B cell (primary cell): ENCODE measurements around the gene TFPI2. TPM values are rescaled to one million over a fixed set of nuclear protein-coding genes. Genes with fewer than 3 reads are reported as not detected.

Experiments used
- ATAC-seq: fragments of 200-7000 bp; cut with Tn5 transposase; one replicate; pipeline ENCODE4 v1.10.0; 2021; ENCODE audit warnings: low read depth, mild to moderate bottlenecking, moderate number of reproducible peaks, moderate library complexity
- CTCF ChIA-PET: fragments of 350-600 bp; sonication (Branson Sonifier 250); formaldehyde crosslinking; loops from one replicate; lab custom pipeline; 2021; ENCODE audit warnings: antibody characterized with exemption, inconsistent platforms; lab: Charles Lee
- POLR2A ChIA-PET: fragments of 350-600 bp; sonication (Branson Sonifier 250); formaldehyde crosslinking; loops from one replicate; lab custom pipeline; 2021; ENCODE audit warnings: antibody characterized with exemption; lab: Charles Lee
- DNase-seq: peaks from one replicate; pipeline ENCODE4 v3.0.0; 2013
- H2AFZ ChIP-seq: 2 replicates; pipeline ENCODE4 v1.6.1; 2012; ENCODE audit warnings: mild to moderate bottlenecking, low read depth, low read length; ENCODE audit not compliant: insufficient read depth, poor library complexity, severe bottlenecking
- H3K27ac ChIP-seq, 2 donors: 1 replicate in 1 of 2; 2 replicates in 1 of 2; pipeline ENCODE4 v1.5.1; 2012 to 2013; ENCODE audit warnings: low read length in 2 of 2, mild to moderate bottlenecking in 2 of 2, moderate library complexity in 1 of 2
- H3K27me3 ChIP-seq, 4 experiments: fragments of 200-600 bp in 1 of 4; sonication (generic) in 1 of 4; replicated peaks in 1 of 4; 1 replicate in 2 of 4; 2 replicates in 2 of 4; pipeline versions ENCODE4 v1.6.1 to v1.7.0; 2013 to 2016; ENCODE audit warnings: low read length in 3 of 4, mild to moderate bottlenecking in 2 of 4, mixed read lengths in 1 of 4, moderate library complexity in 1 of 4; ENCODE audit not compliant: insufficient read depth in 4 of 4, control insufficient read depth in 3 of 4; ENCODE audit errors: control extremely low read depth in 1 of 4
- H3K36me3 ChIP-seq, 2 experiments: replicated peaks in 1 of 2; 1 replicate in 1 of 2; 2 replicates in 1 of 2; pipeline versions ENCODE4 v1.6.1 to v1.7.1; 2013; ENCODE audit warnings: low read length in 1 of 2; ENCODE audit not compliant: insufficient read depth in 2 of 2, control insufficient read depth in 1 of 2; ENCODE audit errors: control extremely low read depth in 1 of 2, extremely low read depth in 1 of 2
- H3K4me1 ChIP-seq, 2 donors: fragments of 200-600 bp in 1 of 2; sonication (generic) in 1 of 2; 1 replicate in 1 of 2; 2 replicates in 1 of 2; pipeline versions ENCODE4 v1.5.1 to v1.6.1; 2013 to 2017; ENCODE audit warnings: low read length in 2 of 2; ENCODE audit not compliant: control insufficient read depth in 2 of 2, insufficient read depth in 2 of 2
- H3K4me2 ChIP-seq: replicated peaks from 2 replicates; pipeline ENCODE3; 2012; ENCODE audit warnings: mild to moderate bottlenecking, low read depth, low read length; ENCODE audit not compliant: poor library complexity, severe bottlenecking
- H3K4me3 ChIP-seq, 5 experiments: fragments of 200-600 bp in 1 of 5; sonication (generic) in 1 of 5; 1 replicate in 3 of 5; 2 replicates in 2 of 5; pipeline versions ENCODE4 v1.5.1 to v1.7.0; 2011 to 2016; ENCODE audit warnings: low read length in 4 of 5, mild to moderate bottlenecking in 4 of 5, low read depth in 2 of 5, control low read depth in 1 of 5, moderate library complexity in 1 of 5; ENCODE audit not compliant: insufficient read depth in 1 of 5; ENCODE audit errors: control extremely low read depth in 1 of 5, extremely low read depth in 1 of 5
- H3K79me2 ChIP-seq: fragments of 200-600 bp; sonication (generic); one replicate; pipeline ENCODE4 v1.6.0; 2016; ENCODE audit warnings: low read length; ENCODE audit not compliant: control insufficient read depth, insufficient read depth
- H3K9ac ChIP-seq: fragments of 200-600 bp; sonication (generic); 2 replicates; pipeline ENCODE4 v1.6.1; 2017; ENCODE audit warnings: mild to moderate bottlenecking, low read length, moderate library complexity
- H3K9me3 ChIP-seq, 3 donors: one replicate each; pipeline versions ENCODE4 v1.6.1 to v1.7.1; 2013; ENCODE audit warnings: low read length in 2 of 3; ENCODE audit not compliant: control insufficient read depth in 2 of 3, insufficient read depth in 1 of 3; ENCODE audit errors: control extremely low read depth in 1 of 3
- H4K20me1 ChIP-seq: 2 replicates; pipeline ENCODE4 v1.6.0; 2012; ENCODE audit warnings: mild to moderate bottlenecking, low read length; ENCODE audit not compliant: insufficient read depth, control insufficient read depth, poor library complexity, severe bottlenecking
- H3K27ac Mint-ChIP-seq: one replicate; pipeline ENCODE4 v1.8.0; 2021; ENCODE audit warnings: mixed read lengths
- H3K27me3 Mint-ChIP-seq: one replicate; pipeline ENCODE4 v1.8.0; 2021; ENCODE audit warnings: mixed read lengths
- H3K4me1 Mint-ChIP-seq: one replicate; pipeline ENCODE4 v1.8.0; 2021; ENCODE audit warnings: mixed read lengths
- H3K4me3 Mint-ChIP-seq: one replicate; pipeline ENCODE4 v1.8.0; 2021; ENCODE audit warnings: mixed read lengths
- H3K9me3 Mint-ChIP-seq: one replicate; pipeline ENCODE4 v1.8.0; 2022; ENCODE audit warnings: mixed read lengths; ENCODE audit not compliant: insufficient read depth
- CTCF ChIP-seq: fragments of 200-600 bp; IDR thresholded peaks from one replicate; pipeline ENCODE4 v1.8.0; 2022; ENCODE audit warnings: antibody characterized with exemption, mild to moderate bottlenecking
- EZH2 ChIP-seq: IDR thresholded peaks from 2 replicates; pipeline ENCODE4 v1.6.1; 2012; ENCODE audit warnings: borderline replicate concordance, low read depth, mild to moderate bottlenecking, moderate library complexity, low read length; ENCODE audit not compliant: insufficient read depth, poor library complexity, severe bottlenecking
- WGBS: methylation state at CpG from one replicate; pipeline ENCODE4 v1.1.5; 2013; ENCODE audit warnings: missing lambda C conversion rate; ENCODE audit not compliant: insufficient coverage; 5-methylcytosine and 5-hydroxymethylcytosine counted together
- intact Hi-C: fragments of 100-400 bp; cut with micrococcal nuclease; formaldehyde crosslinking; loops from one replicate; pipeline ENCODE4 v1.10.0; 2022
- polyA plus RNA-seq: library from polyadenylated mRNA; depleted of rRNA; stranded (reverse); fragments of >200 nt; gene quantifications from 2 replicates; pipeline ENCODE4 v1.2.3, GENCODE V29; 2012
- total RNA-seq, 2 donors: library from RNA; stranded (reverse); fragments of 120-200 nt in 1 of 2; gene quantifications; 1 replicate in 1 of 2; 2 replicates in 1 of 2; pipeline versions ENCODE4 v1.2.3 to v1.2.4, GENCODE V29; 2013 to 2022

Gene TFPI2
- total and polyA plus RNA-seq, 2 donors (not counting 1 experiment from before 2014, with no cell fraction given) = 0.21 to 0.96 TPM

- H3K27me3 Mint-ChIP-seq = peaks cover 13% of the 10 kb centered on the region
- Histone ChIP-seq H3K9ac (no peak overlapping the region), H3K9me3 (no peaks in the 10 kb centered on the region), H2AFZ (no peak overlapping the region), H3K27me3 (no peaks in the 10 kb centered on the region), H3K79me2 (no peaks in the 10 kb centered on the region), H3K36me3 (no peaks in the 10 kb centered on the region), H3K4me1 (no peaks in the 10 kb centered on the region), H3K27ac (no peak overlapping the region), H3K4me3 (no peak overlapping the region), H4K20me1 (no peaks in the 10 kb centered on the region), H3K4me2 (no peak overlapping the region)
- POLR2A ChIA-PET = no interaction called here
- ATAC-seq = no peak
- intact Hi-C loops = no loop called here
- WGBS = no CpG with 5 or more reads among the region's 1 CpG
- peaks cover 3% of the 10 kb centered on the region for H3K9me3 Mint-ChIP-seq
- no peak for DNase-seq
- TF ChIP-seq EZH2 (no peak), CTCF (no peak)
- CTCF ChIA-PET = interaction anchor here (1.0 kb wide), 1 partner anchor 16 kb away, joined by 3 read pairs; the partner anchor contains the start of gene GNG11
- H3K4me3 Mint-ChIP-seq = no peak overlapping the region
- H3K27ac Mint-ChIP-seq = no peak overlapping the region
- H3K4me1 Mint-ChIP-seq = no peaks in the 10 kb centered on the region
Measured at GRCh38 chr7:93937818-93938217, 47.3 kb upstream of the TFPI2 start.

GRCh38 chr7:93935102-93935501 lies 44.5 kb upstream of the TFPI2 start:
- Histone ChIP-seq H3K4me2 (no peak overlapping the region), H3K36me3 (no peaks in the 10 kb centered on the region), H3K27me3 (no peaks in the 10 kb centered on the region), H3K9ac (no peak overlapping the region), H3K4me1 (no peaks in the 10 kb centered on the region), H3K27ac (no peak overlapping the region), H3K9me3 (no peaks in the 10 kb centered on the region), H3K4me3 (no peak overlapping the region), H3K79me2 (no peaks in the 10 kb centered on the region), H4K20me1 (no peaks in the 10 kb centered on the region), H2AFZ (no peak overlapping the region)
- TF ChIP-seq CTCF (no peak), EZH2 (no peak)
- H3K4me3 Mint-ChIP-seq = no peak overlapping the region
- ChIA-PET POLR2A (no interaction called here), CTCF (no interaction called here)
- intact Hi-C loops = no loop called here
- H3K9me3 Mint-ChIP-seq = peaks cover 3% of the 10 kb centered on the region
- no CpG with 5 or more reads among the region's 2 CpGs for WGBS
- no peaks in the 10 kb centered on the region for H3K4me1 Mint-ChIP-seq
- H3K27me3 Mint-ChIP-seq = peaks cover 11% of the 10 kb centered on the region
- no peak overlapping the region for H3K27ac Mint-ChIP-seq
- DNase-seq (no peak), ATAC-seq (no peak)
